GM18498 (cell line): ENCODE results near the gene NLRC3.
"Not testable (repeated sequence)": the region's sequence is repeated elsewhere in the genome, so short reads cannot be mapped to it uniquely, and the experiment has no call there.

Experiments
- ATAC-seq: cut with Tn5 transposase; IDR thresholded peaks from one replicate; pipeline ENCODE4 v1.9.1; 2021; ENCODE audit warnings: mild to moderate bottlenecking, moderate library complexity; ENCODE audit not compliant: unreplicated experiment

Gene NLRC3

DNA sequence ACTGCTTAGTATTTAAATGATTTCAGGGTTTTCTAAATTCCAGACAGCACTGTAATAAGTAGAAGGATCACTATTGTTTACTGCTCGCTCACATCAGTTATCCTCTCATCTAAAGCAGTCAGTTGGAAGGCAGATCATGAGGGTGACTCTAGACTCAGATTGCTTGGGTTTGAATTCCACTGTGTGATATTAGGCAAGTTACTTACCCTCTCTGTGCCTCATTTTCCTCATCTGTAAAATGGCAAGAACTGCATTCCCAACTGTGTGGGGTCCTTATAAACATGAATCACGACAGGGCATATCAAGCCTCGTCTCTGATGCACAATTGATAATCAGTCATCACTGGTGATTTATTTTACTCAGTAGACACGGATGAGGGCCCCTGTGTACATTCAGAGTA, 61.3 kb downstream of the NLRC3 start:
- ATAC-seq, result no peak

DNA sequence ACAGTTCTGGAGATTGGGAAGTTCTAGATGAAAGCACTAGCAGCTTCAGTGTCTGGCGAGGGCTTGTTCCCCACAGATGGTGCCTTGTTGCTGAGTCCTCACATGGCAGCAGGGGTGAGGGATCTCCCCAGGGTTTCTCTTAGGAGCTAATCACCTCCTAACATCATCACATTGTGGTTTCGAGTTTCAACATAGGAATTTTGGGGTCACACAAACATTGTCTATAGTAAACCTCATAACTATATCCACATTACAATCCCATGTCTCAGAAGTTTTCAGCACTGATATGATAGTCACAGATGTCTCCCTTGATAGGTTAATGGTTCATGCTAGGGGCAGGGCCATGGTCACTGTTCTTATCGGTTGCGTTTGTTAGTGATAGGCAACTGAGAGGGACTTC, 62.6 kb downstream of the NLRC3 start:
- ATAC-seq, result no peak

DNA sequence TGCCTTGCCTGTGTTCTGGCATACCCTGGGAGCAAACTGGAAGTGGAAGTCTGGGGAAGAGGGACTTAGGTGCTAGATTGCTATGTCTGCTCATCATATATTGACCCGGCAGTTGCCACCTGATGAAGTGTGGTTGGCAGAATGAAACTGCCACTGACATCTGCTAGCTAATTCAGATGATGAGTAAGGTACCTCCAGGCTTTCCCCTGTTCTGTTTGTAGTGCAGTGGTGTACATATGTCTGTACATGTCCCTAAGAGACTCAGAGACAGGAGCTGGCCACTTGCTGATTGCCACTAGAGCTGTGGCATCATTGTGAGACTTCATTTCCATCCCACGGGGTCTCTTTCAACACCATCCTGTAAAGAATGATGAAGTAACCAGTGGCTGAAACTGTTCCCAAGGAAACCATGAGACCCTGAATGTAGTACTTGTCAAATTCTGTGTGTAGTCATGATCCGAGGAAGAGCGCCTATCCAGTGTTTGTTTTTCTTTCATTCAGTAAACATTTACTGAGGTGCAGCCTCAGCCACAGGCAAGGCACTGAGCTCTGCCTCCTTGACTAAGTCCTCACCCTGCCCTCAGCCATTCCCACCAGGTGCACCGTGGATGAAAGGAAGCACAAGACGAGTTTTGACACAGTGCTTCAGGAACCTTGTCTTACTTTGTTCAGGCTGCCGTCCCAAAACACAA, 63.2 kb downstream of the NLRC3 start:
- ATAC-seq, result no peak

DNA sequence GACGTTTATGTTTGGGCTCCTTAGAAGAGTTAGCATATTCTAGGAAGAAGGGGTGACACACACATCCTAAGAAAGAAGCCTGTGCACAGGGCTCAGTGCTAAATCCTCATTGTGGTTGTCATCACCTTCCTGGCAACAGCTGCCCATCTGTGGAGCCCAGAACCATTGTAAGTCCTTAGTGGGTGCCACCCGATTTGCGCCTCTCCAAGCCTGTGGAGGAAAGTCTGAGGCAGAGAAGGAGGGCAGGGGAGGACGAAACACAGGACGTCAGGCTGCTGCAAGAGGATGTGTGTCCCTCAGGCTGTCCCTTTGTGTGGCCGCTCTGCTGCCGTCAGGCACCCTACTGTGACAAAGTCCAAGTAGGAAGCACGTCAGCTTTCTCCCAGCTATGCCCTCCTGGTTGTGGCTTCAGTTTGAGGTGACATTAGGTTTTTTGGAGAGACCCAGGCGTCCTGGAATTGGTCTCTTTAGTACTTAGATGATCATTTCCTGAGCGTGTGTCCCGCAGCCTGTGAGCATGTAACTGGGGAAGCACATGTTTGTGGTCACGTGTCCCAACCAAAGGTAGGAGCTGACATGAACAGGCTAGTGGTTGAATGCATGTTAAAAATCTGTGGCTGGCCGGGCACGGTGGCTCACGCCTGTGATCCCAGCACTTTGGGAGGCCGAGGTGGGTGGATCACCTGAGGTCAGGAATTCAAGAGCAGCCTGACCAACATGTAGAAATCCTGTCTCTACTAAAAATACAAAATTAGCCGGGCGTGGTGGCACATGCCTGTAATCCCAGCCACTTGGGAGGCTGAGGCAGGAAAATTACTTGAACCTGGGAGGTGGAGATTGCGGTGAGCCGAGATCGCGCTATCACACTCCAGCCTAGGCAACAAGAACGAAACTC, 65.7 kb downstream of the NLRC3 start:
- ATAC-seq, result no peak

DNA sequence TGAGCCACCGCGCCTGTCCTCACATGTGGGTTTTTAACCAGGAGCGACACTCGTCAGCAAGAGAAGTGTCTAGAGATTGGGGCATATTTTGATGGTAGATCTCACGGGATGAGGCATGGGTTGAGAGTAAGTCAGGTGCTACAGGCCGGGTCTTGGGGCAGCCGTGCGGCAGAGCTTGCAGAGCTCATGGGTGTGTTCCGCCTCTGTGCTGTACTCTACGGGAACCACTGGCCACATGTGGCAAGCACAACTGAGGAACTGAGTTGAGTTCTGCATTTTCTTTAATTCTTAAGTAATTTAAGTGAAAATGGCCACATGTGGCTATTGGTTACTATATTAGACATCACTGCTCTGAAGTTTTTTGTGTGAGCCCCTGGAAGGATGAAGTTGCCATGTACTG, 66.8 kb downstream of the NLRC3 start:
- no peak for ATAC-seq

DNA sequence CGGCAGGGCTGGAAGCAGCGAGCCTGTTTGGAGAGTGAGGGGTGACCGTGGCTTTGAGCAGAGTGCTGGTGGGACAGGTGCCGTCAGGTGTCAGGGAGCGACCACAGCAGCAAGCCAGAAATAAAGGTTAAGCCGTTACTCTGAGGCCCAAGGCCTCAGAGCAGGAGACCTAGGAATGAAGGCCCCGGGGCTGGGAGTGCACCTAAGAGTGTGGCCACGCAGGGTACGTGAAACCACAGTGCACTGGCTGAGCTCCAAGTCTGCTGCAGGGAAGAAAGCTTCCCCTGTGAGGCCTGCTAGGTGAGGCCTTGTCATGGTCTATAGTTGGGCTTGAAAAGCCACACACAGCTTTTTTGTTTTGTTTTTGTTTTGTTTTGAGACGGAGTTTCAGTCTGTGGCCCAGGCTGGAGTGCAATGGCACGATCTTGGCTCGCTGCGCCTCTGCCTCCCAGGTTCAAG, 67.7 kb downstream of the NLRC3 start:
- peak; percentile 81 for ATAC-seq

DNA sequence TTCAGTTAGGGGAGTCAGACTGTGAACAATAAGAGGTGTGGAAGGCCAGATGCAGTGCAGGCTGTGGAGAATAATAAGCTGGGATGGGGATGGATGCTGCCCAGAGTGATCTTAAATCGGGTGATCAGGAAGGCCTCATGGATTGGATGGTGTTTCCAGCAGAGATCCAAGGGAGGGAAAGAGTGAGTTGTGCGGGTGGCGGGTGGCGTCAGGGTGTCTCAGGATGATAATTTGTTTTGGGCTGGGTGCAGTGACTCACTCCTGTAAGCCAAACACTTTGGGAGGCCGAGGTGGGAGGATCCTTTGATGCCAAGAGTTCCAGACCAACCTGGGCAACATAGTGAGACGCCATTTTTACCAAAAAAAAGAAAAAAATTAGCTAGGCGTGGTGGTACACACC, 68.5 kb downstream of the NLRC3 start:
- no peak for ATAC-seq

DNA sequence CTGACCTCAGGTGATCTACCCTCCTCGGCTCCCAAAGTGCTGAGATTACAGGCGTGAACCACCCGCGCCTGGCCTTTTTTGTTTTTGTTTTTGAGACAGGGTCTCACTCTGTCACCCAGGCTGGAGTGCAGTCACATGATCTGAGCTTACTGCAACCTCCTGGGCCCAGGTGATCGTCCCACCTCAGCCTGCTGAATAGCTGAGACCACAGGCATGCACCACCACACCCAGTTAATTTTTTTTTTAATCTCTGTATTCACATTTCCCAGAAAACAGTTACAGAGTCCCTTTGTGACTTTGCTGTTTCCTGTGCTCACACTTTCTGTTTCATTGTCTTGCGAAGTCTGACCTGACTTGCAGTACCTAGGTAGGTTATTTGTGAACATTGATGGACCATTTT, 73.7 kb downstream of the NLRC3 start:
- ATAC-seq, result no peak

DNA sequence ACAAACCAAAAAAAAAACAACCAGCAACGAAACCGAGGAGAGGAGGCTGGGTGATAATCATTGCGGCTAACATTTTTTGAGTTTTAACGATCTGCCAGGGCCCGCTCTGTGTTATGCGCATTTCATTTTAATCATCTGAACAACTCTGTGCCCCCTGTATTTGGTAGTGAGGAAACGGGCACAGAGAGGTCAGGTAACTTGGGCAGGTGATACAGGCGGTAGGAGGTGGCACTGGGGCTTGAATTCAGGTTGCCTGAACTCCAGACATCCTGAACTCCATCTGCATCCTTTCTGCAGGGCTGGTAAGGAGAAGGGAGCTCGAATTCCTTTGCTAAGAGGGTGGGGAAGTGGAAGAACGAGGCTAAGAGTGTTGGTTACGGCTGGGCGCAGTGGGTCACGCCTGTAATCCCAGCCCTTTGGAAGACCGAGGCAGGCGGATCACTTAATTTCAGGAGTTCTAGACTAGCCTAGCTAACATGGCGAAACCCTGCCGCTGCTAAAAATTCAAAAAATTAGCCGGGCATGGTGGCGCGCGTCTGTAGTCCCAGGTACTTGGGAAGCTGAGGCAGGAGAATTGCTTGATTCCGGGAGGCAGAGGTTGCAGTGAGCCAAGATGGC, 75.3 kb downstream of the NLRC3 start:
- no peak for ATAC-seq

DNA sequence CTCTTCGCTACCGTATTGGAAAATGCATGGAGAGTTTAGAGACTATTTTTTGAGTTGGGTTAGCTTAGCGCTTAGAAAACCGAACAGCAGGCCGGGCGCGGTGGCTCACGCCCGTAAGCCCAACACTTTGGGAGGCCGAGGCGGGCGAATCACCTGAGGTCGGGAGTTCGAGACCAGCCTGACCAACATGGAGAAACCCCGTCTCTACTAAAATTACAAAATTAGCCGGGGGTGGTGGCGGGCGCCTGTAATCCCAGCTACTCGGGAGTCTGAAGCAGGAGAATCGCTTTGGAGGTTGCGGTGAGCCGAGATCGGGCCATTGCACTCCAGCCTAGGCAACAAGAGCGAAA, 75.8 kb downstream of the NLRC3 start:
- ATAC-seq, result not testable (repeated sequence)

DNA sequence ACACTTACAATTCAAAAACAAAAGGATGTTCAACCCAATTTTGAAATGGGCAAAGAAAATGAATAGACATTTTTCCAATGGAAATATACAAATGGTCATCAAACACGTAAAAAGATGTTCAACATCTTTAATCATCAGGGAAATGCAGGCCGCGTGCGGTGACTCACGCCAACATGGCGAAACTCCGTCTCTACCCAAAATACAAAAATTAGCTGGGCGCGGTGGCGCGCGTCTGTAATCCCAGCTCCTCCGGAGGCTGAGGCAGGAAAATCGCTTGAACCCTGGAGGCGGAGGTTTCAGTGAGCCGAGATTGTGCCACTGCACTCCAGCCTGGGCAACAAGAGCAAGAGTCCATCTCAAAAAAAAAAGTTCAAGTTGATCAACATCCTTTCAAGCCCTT, 78.2 kb downstream of the NLRC3 start:
- ATAC-seq, result no peak

DNA sequence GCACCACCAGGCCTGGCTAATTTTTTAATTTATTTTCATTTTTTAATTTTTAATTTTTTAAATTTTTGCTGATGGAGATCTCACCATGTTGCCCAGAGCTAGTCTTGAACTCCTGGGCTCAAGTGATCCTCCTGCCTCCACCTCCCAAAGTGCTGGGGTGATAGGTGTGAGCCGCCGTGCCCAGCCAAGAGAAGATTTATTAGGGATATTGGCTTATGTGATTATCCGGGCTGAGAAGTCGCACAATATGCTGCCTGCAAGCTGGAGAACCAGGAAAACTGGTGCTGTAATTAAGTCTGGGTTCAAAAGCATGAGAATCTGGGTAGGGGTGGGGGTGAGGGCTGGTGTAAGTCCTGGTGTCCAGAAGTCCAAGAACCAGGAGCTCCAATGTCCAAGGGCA, 79.4 kb downstream of the NLRC3 start:
- no peak for ATAC-seq

DNA sequence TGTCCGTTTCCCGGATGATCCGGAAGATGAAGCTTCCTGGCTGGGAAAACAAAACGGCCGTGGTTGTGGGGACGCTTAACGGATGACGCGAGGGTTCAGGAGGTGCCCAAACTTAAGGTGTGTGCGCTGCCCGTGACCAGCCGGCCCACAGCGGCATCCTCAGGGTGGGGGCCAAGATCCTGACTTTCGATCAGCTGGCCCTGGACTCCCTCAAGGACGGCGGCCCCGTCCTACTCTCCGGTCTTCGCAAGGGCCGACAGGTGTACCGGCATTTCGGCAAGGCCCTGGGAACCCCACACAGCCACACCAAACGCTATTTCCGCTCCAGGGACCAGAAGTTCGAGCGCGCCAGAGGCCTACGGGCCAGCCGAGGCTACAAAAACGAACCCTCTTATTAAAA, 80.8 kb downstream of the NLRC3 start:
- ATAC-seq, result no peak

DNA sequence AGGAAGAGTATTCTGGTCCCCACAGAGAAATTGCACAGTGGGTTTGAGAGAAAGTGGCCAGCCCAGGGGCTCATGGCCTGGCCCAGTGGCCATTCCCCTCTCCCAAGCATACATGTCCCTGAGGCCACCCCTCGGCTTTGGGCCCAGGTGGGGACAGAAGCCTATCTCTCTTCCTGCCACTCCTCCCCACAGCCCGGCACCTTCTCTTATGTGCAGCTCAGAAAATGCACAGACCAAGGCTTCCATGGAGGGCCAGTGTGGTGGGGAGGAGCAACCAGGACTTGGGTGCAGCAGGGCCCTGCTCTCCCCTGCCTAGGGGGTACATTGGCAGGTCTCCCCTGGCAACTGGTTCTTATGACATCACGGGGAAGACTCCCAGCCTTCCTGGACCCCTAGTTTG, 82.0 kb downstream of the NLRC3 start, which contains the start of gene C16orf90:
TSS of gene C16orf90 (minus strand) at position 314 of the 400 bp plus-strand sequence. CDS start at position 246, 68 bp downstream.
- no peak for ATAC-seq

DNA sequence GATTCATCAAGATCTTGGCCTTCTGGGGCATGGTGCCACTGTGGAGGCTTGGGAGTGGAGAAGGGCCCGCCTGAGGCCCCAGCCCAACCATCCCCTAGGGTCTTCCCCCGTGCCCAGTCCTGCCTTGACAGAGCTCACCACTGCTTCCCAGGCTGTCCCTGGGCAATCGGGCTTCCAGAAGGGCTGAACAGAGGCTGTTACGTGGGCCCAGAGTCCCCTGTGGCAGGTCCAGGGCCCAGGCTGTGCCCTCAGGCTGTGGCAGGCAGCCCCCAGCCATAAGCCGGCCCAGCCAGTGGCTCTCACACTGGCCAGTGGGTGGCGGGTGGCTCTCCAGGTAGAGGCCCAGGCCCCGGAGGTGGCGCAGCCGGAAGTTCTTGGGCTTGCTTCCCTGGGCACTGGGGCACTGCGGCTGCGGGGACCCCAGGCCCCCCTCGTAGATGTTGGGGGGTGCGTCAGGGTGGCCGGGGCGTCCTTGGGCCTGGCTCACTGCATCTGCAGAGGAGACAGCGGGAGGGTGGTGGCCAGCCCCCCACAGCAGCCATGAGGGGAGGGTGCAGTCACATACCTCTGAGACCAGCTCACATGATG, 82.7 kb downstream of the NLRC3 start:
- ATAC-seq, result no peak

DNA sequence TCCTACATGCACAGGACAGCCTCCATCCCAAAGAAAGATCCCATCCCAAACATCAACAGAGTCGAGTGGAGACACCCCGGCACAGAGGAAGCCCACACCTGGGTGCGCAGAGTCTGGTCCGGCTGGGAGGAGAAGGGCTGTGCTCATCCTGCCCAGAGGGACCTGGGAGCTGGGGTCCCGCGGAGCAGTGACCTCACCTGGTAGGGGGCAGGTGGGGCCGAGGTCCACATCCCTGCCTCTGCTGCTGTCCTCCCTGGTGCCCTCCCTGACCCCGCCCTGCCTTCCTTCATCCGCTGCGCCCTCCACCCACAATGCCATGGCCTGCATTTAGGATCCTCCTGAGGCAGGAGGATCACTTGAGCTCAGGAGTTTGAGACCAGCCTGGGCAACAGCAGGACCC, 84.8 kb downstream of the NLRC3 start:
- ATAC-seq, result no peak

DNA sequence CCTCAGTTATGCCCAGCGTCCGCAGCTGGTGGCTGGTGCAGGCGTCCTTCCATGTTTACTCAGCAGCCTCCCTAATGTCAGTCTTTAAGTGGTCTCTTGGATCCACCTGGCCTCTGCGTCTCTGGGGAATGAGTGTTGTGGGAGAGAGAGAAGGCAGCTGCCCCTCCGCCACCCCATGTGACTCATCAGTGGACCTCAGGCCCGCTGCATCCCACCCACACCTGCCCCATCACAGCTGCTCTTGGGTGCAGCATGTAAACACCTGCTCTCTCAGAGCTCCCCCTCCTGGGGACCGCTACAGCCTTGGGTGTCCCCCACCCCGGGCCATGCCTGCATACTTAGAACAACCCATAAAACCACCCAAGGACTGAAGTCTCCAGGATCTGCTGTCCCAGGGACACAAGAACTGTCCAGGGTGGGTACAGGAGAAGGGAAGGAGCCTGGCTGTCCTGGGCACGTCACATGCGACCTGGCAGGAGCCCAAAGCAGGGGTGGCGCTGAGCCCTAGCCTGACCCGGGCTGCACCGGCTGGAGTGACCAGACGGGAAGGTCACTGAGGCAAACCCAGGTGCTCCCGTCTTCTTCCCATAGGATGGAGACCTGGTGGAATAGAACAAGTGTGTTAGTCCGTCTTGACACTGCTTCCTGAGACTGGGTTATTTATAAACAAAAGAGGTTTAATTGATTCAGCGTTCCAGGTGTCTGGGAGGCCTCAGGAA, 86.1 kb downstream of the NLRC3 start:
- ATAC-seq, result no peak
